GM23338 (cell line): ENCODE results near the gene ASPDH. TPM values are rescaled to one million over a fixed set of nuclear protein-coding genes. Genes with fewer than 3 reads are reported as not detected.

Source experiments
- ATAC-seq: fragments of 200-7000 bp; cut with Tn5 transposase; 3 replicates; pipeline ENCODE4 v1.9.1; 2020
- DNase-seq: peaks from one replicate; pipeline ENCODE4 v3.0.0-alpha.2; 2015; ENCODE audit warnings: low spot score
- H2AFZ ChIP-seq: fragments of 200-600 bp; sonication (generic); 2 replicates; pipeline ENCODE4 v1.8.0; 2016; ENCODE audit warnings: antibody characterized with exemption, mild to moderate bottlenecking, moderate library complexity
- H3F3A ChIP-seq: fragments of 200-600 bp; sonication (generic); replicated peaks from 2 replicates; pipeline ENCODE4 v1.8.0; 2017; ENCODE audit warnings: antibody characterized with exemption, mixed run types, low read depth
- H3K27ac ChIP-seq: fragments of 200-600 bp; sonication (generic); 2 replicates; pipeline ENCODE4 v1.6.1; 2016; ENCODE audit warnings: low read depth
- H3K27me3 ChIP-seq: fragments of 200-600 bp; sonication (generic); 2 replicates; pipeline ENCODE4 v1.8.0; 2016; ENCODE audit warnings: mild to moderate bottlenecking, mixed run types, moderate library complexity; ENCODE audit not compliant: insufficient read depth
- H3K36me3 ChIP-seq: fragments of 200-600 bp; sonication (generic); 2 replicates; pipeline ENCODE4 v1.8.0; 2016; ENCODE audit warnings: mild to moderate bottlenecking; ENCODE audit not compliant: insufficient read depth
- H3K4me1 ChIP-seq: fragments of 200-600 bp; sonication (generic); 2 replicates; pipeline ENCODE4 v1.8.0; 2016; ENCODE audit warnings: mild to moderate bottlenecking, moderate library complexity; ENCODE audit not compliant: insufficient read depth
- H3K4me2 ChIP-seq: fragments of 200-600 bp; sonication (generic); 2 replicates; pipeline ENCODE4 v1.7.1; 2017; ENCODE audit warnings: mixed run types
- H3K4me3 ChIP-seq: fragments of 200-600 bp; sonication (generic); 2 replicates; pipeline ENCODE4 v1.6.1; 2016; ENCODE audit warnings: mixed run types
- H3K79me2 ChIP-seq: fragments of 200-600 bp; sonication (generic); replicated peaks from 2 replicates; pipeline ENCODE4 v1.8.0; 2017; ENCODE audit warnings: mild to moderate bottlenecking; ENCODE audit not compliant: insufficient read depth
- H3K9me2 ChIP-seq: fragments of 200-600 bp; sonication (generic); 2 replicates; pipeline ENCODE4 v1.8.0; 2017; ENCODE audit not compliant: insufficient read depth
- H4K20me1 ChIP-seq: fragments of 200-600 bp; sonication (generic); replicated peaks from 2 replicates; pipeline ENCODE4 v1.8.0; 2017; ENCODE audit warnings: mild to moderate bottlenecking; ENCODE audit not compliant: insufficient read depth
- H3K27ac Mint-ChIP-seq: 2 replicates; pipeline ENCODE4 v1.8.0; 2020; ENCODE audit warnings: inconsistent platforms, mild to moderate bottlenecking, moderate library complexity, mixed read lengths
- H3K27me3 Mint-ChIP-seq: 3 replicates; pipeline ENCODE4 v1.8.0; 2022; ENCODE audit warnings: low read depth, mild to moderate bottlenecking, moderate library complexity, mixed read lengths, inconsistent platforms; ENCODE audit not compliant: insufficient read depth, poor library complexity
- H3K36me3 Mint-ChIP-seq: 3 replicates; pipeline ENCODE4 v1.8.0; 2021; ENCODE audit warnings: low read depth, mild to moderate bottlenecking, inconsistent platforms, moderate library complexity, mixed read lengths
- H3K4me1 Mint-ChIP-seq: 3 replicates; pipeline ENCODE4 v1.8.0; 2020; ENCODE audit warnings: mild to moderate bottlenecking, inconsistent platforms, mixed read lengths
- H3K4me3 Mint-ChIP-seq: 3 replicates; pipeline ENCODE4 v1.8.0; 2021; ENCODE audit warnings: moderate library complexity, mild to moderate bottlenecking, inconsistent platforms, mixed read lengths
- H3K9me3 Mint-ChIP-seq: 3 replicates; pipeline ENCODE4 v1.8.0; 2020; ENCODE audit warnings: moderate library complexity, mild to moderate bottlenecking, inconsistent platforms, mixed read lengths
- CREB1 ChIP-seq: fragments of 250-450 bp; sonication (Bioruptor Pico); IDR thresholded peaks from 2 replicates; pipeline ENCODE4 v1.5.0; 2020; ENCODE audit warnings: low read depth, mild to moderate bottlenecking, moderate library complexity
- ETS1 ChIP-seq: IDR thresholded peaks from 2 replicates; pipeline ENCODE4 v1.6.1; 2016; ENCODE audit warnings: antibody characterized with exemption
- EZH2 ChIP-seq: fragments of 200-600 bp; sonication (generic); IDR thresholded peaks from one replicate; pipeline ENCODE4 v1.8.0; 2017; ENCODE audit warnings: antibody characterized with exemption, mild to moderate bottlenecking, low read depth; ENCODE audit not compliant: unreplicated experiment
- EZH2phosphoT487 ChIP-seq: fragments of 200-600 bp; sonication (generic); IDR thresholded peaks from one replicate; pipeline ENCODE4 v1.8.1; 2018; ENCODE audit warnings: antibody characterized with exemption; ENCODE audit not compliant: unreplicated experiment
- JUNB ChIP-seq: IDR thresholded peaks from one replicate; pipeline ENCODE4 v1.6.1; 2016; ENCODE audit warnings: antibody characterized with exemption; ENCODE audit not compliant: unreplicated experiment
- NANOG ChIP-seq: IDR thresholded peaks from 2 replicates; pipeline ENCODE4 v1.6.1; 2016; ENCODE audit warnings: antibody characterized with exemption, borderline replicate concordance
- POLR2AphosphoS5 ChIP-seq: IDR thresholded peaks from 2 replicates; pipeline ENCODE4 v1.6.1; 2016; ENCODE audit warnings: antibody characterized with exemption, low read depth
- STAT1 ChIP-seq: IDR thresholded peaks from one replicate; pipeline ENCODE4 v1.6.1; 2016; ENCODE audit warnings: antibody characterized with exemption; ENCODE audit not compliant: unreplicated experiment
- ZNF114 ChIP-seq: fragments of 250-450 bp; sonication (Bioruptor Pico); IDR thresholded peaks from 2 replicates; pipeline ENCODE4 v1.5.0; 2020; ENCODE audit warnings: mild to moderate bottlenecking, moderate library complexity
- ZNF331 ChIP-seq: fragments of 250-450 bp; sonication (Bioruptor Pico); IDR thresholded peaks from 2 replicates; pipeline ENCODE4 v1.5.0; 2020; ENCODE audit warnings: low read depth, mild to moderate bottlenecking, moderate library complexity
- polyA plus RNA-seq: library from polyadenylated mRNA; unstranded; fragments of >200 nt; fragmentation: Nextera tagmentation; extraction: Ambion mirVana; gene quantifications from 2 replicates; pipeline ENCODE4 v1.2.1, GENCODE V29; 2016
- total RNA-seq: library from RNA; depleted of rRNA; stranded (reverse); fragments of >200 nt; shearing (Covaris generic); gene quantifications from 2 replicates; pipeline ENCODE4 v1.2.3, GENCODE V29; 2014
- TF ChIP-seq, protein P1 (sequence below): fragments of 250-450 bp; sonication (Bioruptor Pico); IDR thresholded peaks from 2 replicates; pipeline ENCODE4 v1.5.0; 2020; ENCODE audit warnings: mild to moderate bottlenecking, moderate library complexity
- TF ChIP-seq, protein P2 (sequence below), 2 experiments: fragments of 200-600 bp in 1 of 2; sonication (generic) in 1 of 2; conservative IDR thresholded peaks; 2 replicates each; pipeline versions ENCODE4 v1.5.1 to v1.6.1; 2016 to 2017; ENCODE audit warnings: antibody characterized with exemption in 2 of 2, low read depth in 2 of 2, mild to moderate bottlenecking in 2 of 2, moderate library complexity in 1 of 2
- TF ChIP-seq, protein P3 (sequence below): IDR thresholded peaks from one replicate; pipeline ENCODE4 v1.6.1; 2018; ENCODE audit warnings: antibody characterized with exemption; ENCODE audit not compliant: unreplicated experiment

ASPDH gene
- total and polyA plus RNA-seq, 2 experiments from 2014 or later, result not detected

GRCh38 chr19:50495020-50495531 is 18.6 kb downstream of the ASPDH start:
- H3K36me3 ChIP-seq, result no peaks in the 10 kb centered on the region
- no peaks in the 10 kb centered on the region for H3K79me2 ChIP-seq
- TF ChIP-seq POLR2AphosphoS5 (no peak), ETS1 (no peak), EZH2phosphoT487 (no peak), STAT1 (no peak), EZH2 (no peak), JUNB (no peak), ZNF114 (CRISPR knock-in tag) (no peak), ZNF331 (CRISPR knock-in tag) (no peak), CREB1 (CRISPR knock-in tag) (no peak), NANOG (no peak)
- TF ChIP-seq, protein P1, sequence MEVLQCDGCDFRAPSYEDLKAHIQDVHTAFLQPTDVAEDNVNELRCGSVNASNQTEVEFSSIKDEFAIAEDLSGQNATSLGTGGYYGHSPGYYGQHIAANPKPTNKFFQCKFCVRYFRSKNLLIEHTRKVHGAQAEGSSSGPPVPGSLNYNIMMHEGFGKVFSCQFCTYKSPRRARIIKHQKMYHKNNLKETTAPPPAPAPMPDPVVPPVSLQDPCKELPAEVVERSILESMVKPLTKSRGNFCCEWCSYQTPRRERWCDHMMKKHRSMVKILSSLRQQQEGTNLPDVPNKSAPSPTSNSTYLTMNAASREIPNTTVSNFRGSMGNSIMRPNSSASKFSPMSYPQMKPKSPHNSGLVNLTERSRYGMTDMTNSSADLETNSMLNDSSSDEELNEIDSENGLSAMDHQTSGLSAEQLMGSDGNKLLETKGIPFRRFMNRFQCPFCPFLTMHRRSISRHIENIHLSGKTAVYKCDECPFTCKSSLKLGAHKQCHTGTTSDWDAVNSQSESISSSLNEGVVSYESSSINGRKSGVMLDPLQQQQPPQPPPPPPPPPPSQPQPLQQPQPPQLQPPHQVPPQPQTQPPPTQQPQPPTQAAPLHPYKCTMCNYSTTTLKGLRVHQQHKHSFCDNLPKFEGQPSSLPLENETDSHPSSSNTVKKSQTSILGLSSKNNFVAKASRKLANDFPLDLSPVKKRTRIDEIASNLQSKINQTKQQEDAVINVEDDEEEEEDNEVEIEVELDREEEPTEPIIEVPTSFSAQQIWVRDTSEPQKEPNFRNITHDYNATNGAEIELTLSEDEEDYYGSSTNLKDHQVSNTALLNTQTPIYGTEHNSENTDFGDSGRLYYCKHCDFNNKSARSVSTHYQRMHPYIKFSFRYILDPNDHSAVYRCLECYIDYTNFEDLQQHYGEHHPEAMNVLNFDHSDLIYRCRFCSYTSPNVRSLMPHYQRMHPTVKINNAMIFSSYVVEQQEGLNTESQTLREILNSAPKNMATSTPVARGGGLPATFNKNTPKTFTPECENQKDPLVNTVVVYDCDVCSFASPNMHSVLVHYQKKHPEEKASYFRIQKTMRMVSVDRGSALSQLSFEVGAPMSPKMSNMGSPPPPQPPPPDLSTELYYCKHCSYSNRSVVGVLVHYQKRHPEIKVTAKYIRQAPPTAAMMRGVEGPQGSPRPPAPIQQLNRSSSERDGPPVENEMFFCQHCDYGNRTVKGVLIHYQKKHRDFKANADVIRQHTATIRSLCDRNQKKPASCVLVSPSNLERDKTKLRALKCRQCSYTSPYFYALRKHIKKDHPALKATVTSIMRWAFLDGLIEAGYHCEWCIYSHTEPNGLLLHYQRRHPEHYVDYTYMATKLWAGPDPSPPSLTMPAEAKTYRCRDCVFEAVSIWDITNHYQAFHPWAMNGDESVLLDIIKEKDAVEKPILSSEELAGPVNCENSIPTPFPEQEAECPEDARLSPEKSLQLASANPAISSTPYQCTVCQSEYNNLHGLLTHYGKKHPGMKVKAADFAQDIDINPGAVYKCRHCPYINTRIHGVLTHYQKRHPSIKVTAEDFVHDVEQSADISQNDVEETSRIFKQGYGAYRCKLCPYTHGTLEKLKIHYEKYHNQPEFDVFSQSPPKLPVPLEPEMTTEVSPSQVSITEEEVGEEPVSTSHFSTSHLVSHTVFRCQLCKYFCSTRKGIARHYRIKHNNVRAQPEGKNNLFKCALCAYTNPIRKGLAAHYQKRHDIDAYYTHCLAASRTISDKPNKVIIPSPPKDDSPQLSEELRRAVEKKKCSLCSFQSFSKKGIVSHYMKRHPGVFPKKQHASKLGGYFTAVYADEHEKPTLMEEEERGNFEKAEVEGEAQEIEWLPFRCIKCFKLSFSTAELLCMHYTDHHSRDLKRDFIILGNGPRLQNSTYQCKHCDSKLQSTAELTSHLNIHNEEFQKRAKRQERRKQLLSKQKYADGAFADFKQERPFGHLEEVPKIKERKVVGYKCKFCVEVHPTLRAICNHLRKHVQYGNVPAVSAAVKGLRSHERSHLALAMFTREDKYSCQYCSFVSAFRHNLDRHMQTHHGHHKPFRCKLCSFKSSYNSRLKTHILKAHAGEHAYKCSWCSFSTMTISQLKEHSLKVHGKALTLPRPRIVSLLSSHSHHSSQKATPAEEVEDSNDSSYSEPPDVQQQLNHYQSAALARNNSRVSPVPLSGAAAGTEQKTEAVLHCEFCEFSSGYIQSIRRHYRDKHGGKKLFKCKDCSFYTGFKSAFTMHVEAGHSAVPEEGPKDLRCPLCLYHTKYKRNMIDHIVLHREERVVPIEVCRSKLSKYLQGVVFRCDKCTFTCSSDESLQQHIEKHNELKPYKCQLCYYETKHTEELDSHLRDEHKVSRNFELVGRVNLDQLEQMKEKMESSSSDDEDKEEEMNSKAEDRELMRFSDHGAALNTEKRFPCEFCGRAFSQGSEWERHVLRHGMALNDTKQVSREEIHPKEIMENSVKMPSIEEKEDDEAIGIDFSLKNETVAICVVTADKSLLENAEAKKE (CRISPR knock-in tag), result no peak
- TF ChIP-seq, protein P2, sequence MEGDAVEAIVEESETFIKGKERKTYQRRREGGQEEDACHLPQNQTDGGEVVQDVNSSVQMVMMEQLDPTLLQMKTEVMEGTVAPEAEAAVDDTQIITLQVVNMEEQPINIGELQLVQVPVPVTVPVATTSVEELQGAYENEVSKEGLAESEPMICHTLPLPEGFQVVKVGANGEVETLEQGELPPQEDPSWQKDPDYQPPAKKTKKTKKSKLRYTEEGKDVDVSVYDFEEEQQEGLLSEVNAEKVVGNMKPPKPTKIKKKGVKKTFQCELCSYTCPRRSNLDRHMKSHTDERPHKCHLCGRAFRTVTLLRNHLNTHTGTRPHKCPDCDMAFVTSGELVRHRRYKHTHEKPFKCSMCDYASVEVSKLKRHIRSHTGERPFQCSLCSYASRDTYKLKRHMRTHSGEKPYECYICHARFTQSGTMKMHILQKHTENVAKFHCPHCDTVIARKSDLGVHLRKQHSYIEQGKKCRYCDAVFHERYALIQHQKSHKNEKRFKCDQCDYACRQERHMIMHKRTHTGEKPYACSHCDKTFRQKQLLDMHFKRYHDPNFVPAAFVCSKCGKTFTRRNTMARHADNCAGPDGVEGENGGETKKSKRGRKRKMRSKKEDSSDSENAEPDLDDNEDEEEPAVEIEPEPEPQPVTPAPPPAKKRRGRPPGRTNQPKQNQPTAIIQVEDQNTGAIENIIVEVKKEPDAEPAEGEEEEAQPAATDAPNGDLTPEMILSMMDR (conservative IDR thresholded peaks at IDR 0.05; ENCODE audit: low read depth in 2 of 2), result no peak
- TF ChIP-seq, protein P3, sequence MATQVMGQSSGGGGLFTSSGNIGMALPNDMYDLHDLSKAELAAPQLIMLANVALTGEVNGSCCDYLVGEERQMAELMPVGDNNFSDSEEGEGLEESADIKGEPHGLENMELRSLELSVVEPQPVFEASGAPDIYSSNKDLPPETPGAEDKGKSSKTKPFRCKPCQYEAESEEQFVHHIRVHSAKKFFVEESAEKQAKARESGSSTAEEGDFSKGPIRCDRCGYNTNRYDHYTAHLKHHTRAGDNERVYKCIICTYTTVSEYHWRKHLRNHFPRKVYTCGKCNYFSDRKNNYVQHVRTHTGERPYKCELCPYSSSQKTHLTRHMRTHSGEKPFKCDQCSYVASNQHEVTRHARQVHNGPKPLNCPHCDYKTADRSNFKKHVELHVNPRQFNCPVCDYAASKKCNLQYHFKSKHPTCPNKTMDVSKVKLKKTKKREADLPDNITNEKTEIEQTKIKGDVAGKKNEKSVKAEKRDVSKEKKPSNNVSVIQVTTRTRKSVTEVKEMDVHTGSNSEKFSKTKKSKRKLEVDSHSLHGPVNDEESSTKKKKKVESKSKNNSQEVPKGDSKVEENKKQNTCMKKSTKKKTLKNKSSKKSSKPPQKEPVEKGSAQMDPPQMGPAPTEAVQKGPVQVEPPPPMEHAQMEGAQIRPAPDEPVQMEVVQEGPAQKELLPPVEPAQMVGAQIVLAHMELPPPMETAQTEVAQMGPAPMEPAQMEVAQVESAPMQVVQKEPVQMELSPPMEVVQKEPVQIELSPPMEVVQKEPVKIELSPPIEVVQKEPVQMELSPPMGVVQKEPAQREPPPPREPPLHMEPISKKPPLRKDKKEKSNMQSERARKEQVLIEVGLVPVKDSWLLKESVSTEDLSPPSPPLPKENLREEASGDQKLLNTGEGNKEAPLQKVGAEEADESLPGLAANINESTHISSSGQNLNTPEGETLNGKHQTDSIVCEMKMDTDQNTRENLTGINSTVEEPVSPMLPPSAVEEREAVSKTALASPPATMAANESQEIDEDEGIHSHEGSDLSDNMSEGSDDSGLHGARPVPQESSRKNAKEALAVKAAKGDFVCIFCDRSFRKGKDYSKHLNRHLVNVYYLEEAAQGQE, result no peak
- peaks cover 99% of the 10 kb centered on the region for H3K27me3 ChIP-seq
- DNase-seq (no peak), ATAC-seq (no peak)
- Mint-ChIP-seq H3K4me1 (no peaks in the 10 kb centered on the region; the same call in 2 of the 3 replicates), H3K36me3 (peaks cover 42% of the 10 kb centered on the region), H3K27me3 (peaks cover 7% of the 10 kb centered on the region), H3K27ac (no peak overlapping the region), H3K4me3 (no peak overlapping the region), H3K9me3 (peaks cover 64% of the 10 kb centered on the region; the same call in 2 of the 3 replicates)
- no peak overlapping the region for H3K4me3 ChIP-seq
- no peaks in the 10 kb centered on the region for H3K9me2 ChIP-seq
- H4K20me1 ChIP-seq, result no peaks in the 10 kb centered on the region
- H3K4me1 ChIP-seq, result peaks cover 6% of the 10 kb centered on the region; the same call in 1 of the 2 replicates
- no peak overlapping the region for H3K27ac ChIP-seq
- no peak overlapping the region for H3K4me2 ChIP-seq
- H3F3A ChIP-seq, result 0 out of 2 replicates have a peak, but pooled peaks cover 4% of the 10 kb centered on the region
- H2AFZ ChIP-seq, result no peak overlapping the region
